ENCODE data around the gene ZSCAN22.

ZSCAN22 gene

DNA sequence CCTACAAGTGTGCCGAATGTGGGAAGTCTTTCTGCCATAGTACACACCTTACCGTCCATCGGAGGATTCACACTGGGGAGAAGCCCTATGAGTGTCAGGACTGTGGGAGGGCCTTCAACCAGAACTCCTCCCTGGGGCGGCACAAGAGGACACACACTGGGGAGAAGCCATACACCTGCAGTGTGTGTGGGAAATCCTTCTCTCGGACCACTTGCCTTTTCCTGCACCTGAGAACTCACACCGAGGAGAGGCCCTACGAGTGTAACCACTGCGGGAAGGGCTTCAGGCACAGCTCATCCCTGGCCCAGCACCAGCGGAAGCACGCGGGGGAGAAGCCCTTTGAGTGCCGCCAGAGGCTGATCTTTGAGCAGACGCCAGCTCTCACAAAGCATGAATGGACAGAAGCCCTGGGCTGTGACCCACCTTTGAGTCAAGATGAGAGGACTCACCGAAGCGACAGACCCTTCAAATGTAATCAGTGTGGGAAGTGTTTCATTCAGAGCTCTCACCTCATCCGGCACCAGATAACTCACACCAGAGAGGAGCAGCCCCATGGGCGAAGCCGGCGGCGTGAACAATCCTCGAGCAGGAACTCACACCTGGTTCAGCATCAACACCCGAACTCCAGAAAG, 31.9 kb upstream of the ZSCAN22 start:
- Histone ChIP-seq H3K23ac (ENCODE audit: low read length) (no peak overlapping the region), H3K27me3 (ENCODE audit: insufficient read depth, low read length) (no peaks in the 10 kb centered on the region), H4K12ac (ENCODE audit: low read depth, low read length) (no peak overlapping the region), H2AK5ac (ENCODE audit: low read length) (no peak overlapping the region), H2AFZ (ENCODE audit: insufficient read depth, low read length, poor library complexity) (no peak overlapping the region), H3K27ac (ENCODE audit: low read depth, low read length) (no peak overlapping the region), H3K9ac (ENCODE audit: low read length) (no peak overlapping the region), H3K4ac (ENCODE audit: low read depth, low read length) (no peak overlapping the region), H4K8ac (ENCODE audit: low read depth, low read length) (no peak overlapping the region), H2BK12ac (ENCODE audit: low read length) (no peak overlapping the region), H3K4me1 (ENCODE audit: control insufficient read depth in 1 of 2, insufficient read depth in 2 of 2, low read length in 2 of 2) (no peaks in the 10 kb centered on the region), H3K79me2 (ENCODE audit: control insufficient read depth, insufficient read depth, low read length, poor library complexity) (no peaks in the 10 kb centered on the region), H3K4me2 (ENCODE audit: low read length) (no peak overlapping the region), H4K91ac (ENCODE audit: low read depth, low read length) (no peak overlapping the region), H3K18ac (ENCODE audit: low read length) (no peak overlapping the region), H2BK120ac (ENCODE audit: insufficient read depth, low read length, poor library complexity) (no peak overlapping the region), H3K4me3 (ENCODE audit: low read depth, low read length) (no peak overlapping the region), H3K79me1 (ENCODE audit: low read length) (no peaks in the 10 kb centered on the region), H2BK5ac (ENCODE audit: low read depth, low read length, poor library complexity) (no peak overlapping the region), H3K9me3 (ENCODE audit: insufficient read depth, low read depth, low read length) (peaks cover 6% of the 10 kb centered on the region), H3K36me3 (ENCODE audit: control insufficient read depth in 1 of 2, insufficient read depth in 2 of 2, low read length in 2 of 2) (peaks cover 55 to 66% of the 10 kb centered on the region in 2 experiments), H3K14ac (ENCODE audit: low read length) (no peak overlapping the region)
- no CpG with 5 or more reads among the region's 22 CpGs for WGBS (ENCODE audit: extremely low coverage, insufficient coverage, insufficient read length)
- no peak for DNase-seq

DNA sequence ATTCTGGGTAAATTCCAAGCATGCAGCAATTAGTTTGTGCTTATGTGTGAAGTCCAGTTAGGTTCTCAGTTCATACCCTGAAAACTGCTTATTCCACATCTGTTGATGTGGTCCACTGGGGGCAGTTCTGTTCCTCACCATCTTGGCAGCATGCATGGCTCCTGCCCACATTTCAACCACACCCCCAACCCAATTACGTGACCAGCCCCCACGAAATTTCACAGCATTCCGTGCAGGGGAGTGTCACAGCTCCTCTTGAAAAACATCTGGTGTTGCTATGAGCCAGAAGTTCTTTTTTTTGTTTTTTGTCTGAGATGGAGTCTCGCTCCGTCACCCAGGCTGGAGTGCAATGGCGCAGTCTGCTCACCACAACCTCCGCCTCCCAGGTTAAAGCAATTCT, 30.7 kb upstream of the ZSCAN22 start:
- Histone ChIP-seq H3K23ac (ENCODE audit: low read length) (no peak overlapping the region), H3K14ac (ENCODE audit: low read length) (no peak overlapping the region), H3K4me3 (ENCODE audit: low read depth, low read length) (no peak overlapping the region), H2BK12ac (ENCODE audit: low read length) (no peak overlapping the region), H3K4me1 (ENCODE audit: control insufficient read depth in 1 of 2, insufficient read depth in 2 of 2, low read length in 2 of 2) (no peaks in the 10 kb centered on the region), H4K91ac (ENCODE audit: low read depth, low read length) (no peak overlapping the region), H3K36me3 (ENCODE audit: control insufficient read depth in 1 of 2, insufficient read depth in 2 of 2, low read length in 2 of 2) (peaks cover 58 to 72% of the 10 kb centered on the region in 2 experiments), H3K4me2 (ENCODE audit: low read length) (no peak overlapping the region), H3K79me1 (ENCODE audit: low read length) (no peaks in the 10 kb centered on the region), H2BK5ac (ENCODE audit: low read depth, low read length, poor library complexity) (no peak overlapping the region), H2BK120ac (ENCODE audit: insufficient read depth, low read length, poor library complexity) (no peak overlapping the region), H3K9ac (ENCODE audit: low read length) (no peak overlapping the region), H3K18ac (ENCODE audit: low read length) (no peak overlapping the region), H3K27ac (ENCODE audit: low read depth, low read length) (no peak overlapping the region), H4K8ac (ENCODE audit: low read depth, low read length) (no peak overlapping the region), H3K79me2 (ENCODE audit: control insufficient read depth, insufficient read depth, low read length, poor library complexity) (no peaks in the 10 kb centered on the region), H4K12ac (ENCODE audit: low read depth, low read length) (no peak overlapping the region), H3K4ac (ENCODE audit: low read depth, low read length) (no peak overlapping the region), H2AK5ac (ENCODE audit: low read length) (no peak overlapping the region), H3K27me3 (ENCODE audit: insufficient read depth, low read length) (no peaks in the 10 kb centered on the region), H3K9me3 (ENCODE audit: insufficient read depth, low read depth, low read length) (peaks cover 6% of the 10 kb centered on the region), H2AFZ (ENCODE audit: insufficient read depth, low read length, poor library complexity) (no peak overlapping the region)
- DNase-seq = peak in 1 of 2 donors; percentile 28
- no CpG with 5 or more reads among the region's 7 CpGs for WGBS (ENCODE audit: extremely low coverage, insufficient coverage, insufficient read length)

DNA sequence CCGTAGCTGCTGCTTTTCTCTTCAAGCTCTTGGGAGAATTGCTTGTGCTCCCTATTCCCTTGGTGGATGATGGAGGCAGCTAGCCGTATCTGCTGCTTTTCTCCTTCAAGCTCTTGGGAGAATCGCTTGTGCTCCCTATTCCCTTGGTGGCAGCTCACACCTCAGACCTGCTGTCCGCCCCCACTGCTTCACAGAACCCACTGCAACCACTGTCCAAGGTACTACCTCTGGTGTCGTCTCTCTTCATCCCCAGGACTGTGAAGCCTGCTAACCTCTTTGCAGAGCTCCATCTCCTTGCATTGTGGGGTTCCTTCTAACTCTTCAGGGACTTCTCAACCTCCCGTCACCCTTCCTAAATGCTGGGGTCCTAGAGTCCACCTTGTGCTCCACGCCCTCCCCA, 26.2 kb upstream of the ZSCAN22 start:
- Histone ChIP-seq H3K23ac (ENCODE audit: low read length) (no peak overlapping the region), H3K4me3 (ENCODE audit: low read depth, low read length) (no peak overlapping the region), H3K14ac (ENCODE audit: low read length) (no peak overlapping the region), H3K18ac (ENCODE audit: low read length) (no peak overlapping the region), H2BK120ac (ENCODE audit: insufficient read depth, low read length, poor library complexity) (no peak overlapping the region), H3K9ac (ENCODE audit: low read length) (no peak overlapping the region), H3K79me1 (ENCODE audit: low read length) (peaks cover 3% of the 10 kb centered on the region), H3K79me2 (ENCODE audit: control insufficient read depth, insufficient read depth, low read length, poor library complexity) (peaks cover 3% of the 10 kb centered on the region), H4K91ac (ENCODE audit: low read depth, low read length) (no peak overlapping the region), H2BK12ac (ENCODE audit: low read length) (no peak overlapping the region), H2AFZ (ENCODE audit: insufficient read depth, low read length, poor library complexity) (no peak overlapping the region), H3K27ac (ENCODE audit: low read depth, low read length) (no peak overlapping the region), H3K9me3 (ENCODE audit: insufficient read depth, low read depth, low read length) (peaks cover 1% of the 10 kb centered on the region), H4K8ac (ENCODE audit: low read depth, low read length) (no peak overlapping the region), H3K4me2 (ENCODE audit: low read length) (no peak overlapping the region), H3K27me3 (ENCODE audit: insufficient read depth, low read length) (no peaks in the 10 kb centered on the region), H2AK5ac (ENCODE audit: low read length) (no peak overlapping the region), H3K4ac (ENCODE audit: low read depth, low read length) (no peak overlapping the region), H2BK5ac (ENCODE audit: low read depth, low read length, poor library complexity) (no peak overlapping the region), H3K36me3 (ENCODE audit: control insufficient read depth in 1 of 2, insufficient read depth in 2 of 2, low read length in 2 of 2) (peaks cover 31 to 37% of the 10 kb centered on the region in 2 experiments), H4K12ac (ENCODE audit: low read depth, low read length) (no peak overlapping the region), H3K4me1 (ENCODE audit: control insufficient read depth in 1 of 2, insufficient read depth in 2 of 2, low read length in 2 of 2) (peaks cover 0 to 2% of the 10 kb centered on the region in 2 experiments)
- no peak for DNase-seq
- WGBS (ENCODE audit: extremely low coverage, insufficient coverage, insufficient read length) = no CpG with 5 or more reads among the region's 7 CpGs

DNA sequence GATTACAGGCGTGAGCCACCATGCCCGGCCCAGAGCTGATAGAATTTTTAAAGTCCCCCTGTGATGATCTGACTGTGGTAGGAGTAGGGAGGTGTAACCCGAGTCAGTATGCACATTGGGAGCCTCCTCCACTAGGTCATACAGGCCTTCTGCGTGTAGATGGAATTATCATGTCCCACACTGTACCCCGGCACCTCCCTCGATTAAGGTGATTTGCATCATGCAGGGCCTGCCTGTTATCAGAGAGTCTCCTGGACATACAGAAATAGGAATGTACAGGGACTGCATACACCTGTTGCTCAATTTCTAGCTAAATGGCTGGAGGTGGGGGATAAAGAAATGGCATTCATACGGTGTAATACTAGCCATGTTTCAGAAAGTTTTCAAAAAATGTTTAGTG, 22.5 kb upstream of the ZSCAN22 start:
- Histone ChIP-seq H2BK12ac (ENCODE audit: low read length) (no peak overlapping the region), H3K4me1 (ENCODE audit: control insufficient read depth in 1 of 2, insufficient read depth in 2 of 2, low read length in 2 of 2) (peaks cover 2 to 3% of the 10 kb centered on the region in 2 experiments), H2BK5ac (ENCODE audit: low read depth, low read length, poor library complexity) (no peak overlapping the region), H3K4me3 (ENCODE audit: low read depth, low read length) (no peak overlapping the region), H3K9me3 (ENCODE audit: insufficient read depth, low read depth, low read length) (peaks cover 4% of the 10 kb centered on the region), H3K79me2 (ENCODE audit: control insufficient read depth, insufficient read depth, low read length, poor library complexity) (peaks cover 3% of the 10 kb centered on the region), H3K27ac (ENCODE audit: low read depth, low read length) (no peak overlapping the region), H3K79me1 (ENCODE audit: low read length) (peaks cover 3% of the 10 kb centered on the region), H3K18ac (ENCODE audit: low read length) (no peak overlapping the region), H3K23ac (ENCODE audit: low read length) (no peak overlapping the region), H3K14ac (ENCODE audit: low read length) (no peak overlapping the region), H4K8ac (ENCODE audit: low read depth, low read length) (no peak overlapping the region), H3K36me3 (ENCODE audit: control insufficient read depth in 1 of 2, insufficient read depth in 2 of 2, low read length in 2 of 2) (peaks cover 23 to 42% of the 10 kb centered on the region in 2 experiments), H2AK5ac (ENCODE audit: low read length) (no peak overlapping the region), H4K91ac (ENCODE audit: low read depth, low read length) (no peak overlapping the region), H3K4ac (ENCODE audit: low read depth, low read length) (no peak overlapping the region), H2BK120ac (ENCODE audit: insufficient read depth, low read length, poor library complexity) (no peak overlapping the region), H3K9ac (ENCODE audit: low read length) (no peak overlapping the region), H2AFZ (ENCODE audit: insufficient read depth, low read length, poor library complexity) (no peak overlapping the region), H4K12ac (ENCODE audit: low read depth, low read length) (no peak overlapping the region), H3K27me3 (ENCODE audit: insufficient read depth, low read length) (no peaks in the 10 kb centered on the region), H3K4me2 (ENCODE audit: low read length) (no peak overlapping the region)
- WGBS (ENCODE audit: extremely low coverage, insufficient coverage, insufficient read length) = no CpG with 5 or more reads among the region's 7 CpGs
- no peak for DNase-seq

Measured in trophoblast cell (in vitro differentiated cells and primary cell).